ENCODE measurements around the gene RFX1.
"Not testable (repeated sequence)": the region's sequence is repeated elsewhere in the genome, so short reads cannot be mapped to it uniquely, and the experiment has no call there.

Gene RFX1

DNA sequence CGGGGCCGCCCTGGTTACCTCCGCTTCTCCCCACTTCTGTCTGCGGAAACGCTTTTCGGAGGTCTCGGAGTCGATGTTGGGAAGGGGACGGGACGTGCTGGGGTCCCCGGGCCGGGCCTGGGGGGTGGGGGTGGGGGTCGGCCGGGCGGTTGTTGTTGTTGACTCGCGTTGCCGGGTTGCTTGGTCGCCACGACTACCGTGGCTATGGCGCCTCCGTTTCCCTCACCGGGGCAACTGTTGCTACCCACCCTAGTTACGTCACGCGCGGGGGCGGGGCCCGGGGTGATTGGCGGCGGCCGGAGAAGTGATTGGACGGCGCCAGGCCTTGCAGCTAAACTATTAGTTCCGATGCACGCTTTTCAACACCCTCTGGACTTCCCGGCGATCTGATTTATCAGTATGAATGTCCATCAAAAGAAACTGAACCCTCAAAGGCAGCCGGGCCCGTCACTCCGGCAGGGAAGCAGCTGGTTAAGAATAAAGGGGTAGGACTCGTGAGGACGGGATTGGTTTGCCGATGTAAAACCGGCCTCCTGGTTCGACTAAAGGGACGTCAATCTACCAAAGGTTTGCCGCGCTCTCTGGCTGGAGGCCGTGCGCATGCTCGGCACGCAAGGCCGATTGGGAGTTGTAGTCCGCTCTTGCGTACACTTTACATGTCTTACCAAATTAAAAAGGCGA lies at the start of gene RFX1:
RFX1 (minus strand) TSS at position 236 of the 681 bp plus-strand sequence. CDS start 12,477 bp downstream, outside the sequence.
- DNase-seq = peak; percentile 100

DNA sequence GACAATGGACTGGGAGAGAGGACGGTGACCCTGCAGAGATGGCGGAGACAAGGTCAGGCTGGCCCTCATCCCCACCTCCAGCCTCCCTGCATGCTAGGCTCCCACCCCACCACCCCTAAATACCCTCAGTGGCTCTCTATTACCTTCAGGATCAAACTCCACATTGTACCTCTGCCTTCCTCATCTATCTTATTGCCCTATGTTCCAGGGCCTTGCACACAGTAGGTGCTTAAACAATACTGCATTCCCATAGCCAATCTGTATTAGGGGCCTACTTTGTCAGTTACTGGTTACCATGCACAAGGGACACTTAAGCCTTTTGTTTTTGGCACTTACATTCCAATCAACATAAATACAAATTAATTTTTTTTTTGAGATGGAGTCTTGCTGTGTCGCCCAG lies 49.3 kb upstream of the RFX1 start:
- no peak for DNase-seq

- no peak for DNase-seq
These were observed 48.6 kb upstream of the RFX1 start for GRCh38 chr19:14054721-14055120.

- no peak for DNase-seq
These were observed 48.0 kb upstream of the RFX1 start for GRCh38 chr19:14054099-14054498.

DNA sequence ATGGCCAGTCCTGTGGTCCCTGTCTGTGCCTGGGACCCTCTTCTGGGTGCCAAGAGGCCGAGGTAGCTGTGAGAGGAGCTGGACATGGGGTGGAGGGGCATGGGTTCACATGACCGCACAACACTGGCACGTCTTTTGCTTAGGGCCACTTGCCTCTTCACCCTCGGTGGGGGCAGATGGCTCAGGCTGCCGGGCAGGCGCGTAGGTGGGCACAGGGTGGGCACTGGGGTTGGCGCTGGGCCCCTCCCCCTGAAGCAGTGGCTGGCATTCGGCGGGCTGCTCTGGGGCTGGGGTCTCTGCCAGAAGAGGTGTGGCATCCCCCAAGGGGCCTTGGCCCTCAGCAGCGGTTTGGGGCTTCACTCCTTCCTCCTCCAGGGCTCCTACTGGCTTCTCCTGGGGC lies 47.4 kb upstream of the RFX1 start:
- DNase-seq = no peak

DNA sequence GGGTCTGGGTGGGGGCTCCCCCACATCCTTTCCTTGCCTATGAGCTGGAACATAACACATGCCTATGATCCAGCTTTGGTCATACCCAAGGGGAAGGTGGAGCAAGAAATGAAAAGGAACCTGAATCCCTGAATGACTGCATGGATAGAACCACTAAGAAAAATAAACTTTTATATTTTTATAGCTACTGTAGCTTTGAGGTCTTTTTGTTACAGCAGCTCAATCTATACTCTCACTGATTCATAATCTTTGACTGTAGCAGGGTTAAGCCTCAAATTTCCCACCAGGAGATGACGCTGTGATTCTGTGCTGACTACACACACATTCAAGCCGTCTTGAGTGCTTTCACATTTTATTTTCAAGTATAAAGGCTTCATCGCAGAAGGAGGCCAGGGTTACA lies 46.9 kb upstream of the RFX1 start:
- DNase-seq = no peak

DNA sequence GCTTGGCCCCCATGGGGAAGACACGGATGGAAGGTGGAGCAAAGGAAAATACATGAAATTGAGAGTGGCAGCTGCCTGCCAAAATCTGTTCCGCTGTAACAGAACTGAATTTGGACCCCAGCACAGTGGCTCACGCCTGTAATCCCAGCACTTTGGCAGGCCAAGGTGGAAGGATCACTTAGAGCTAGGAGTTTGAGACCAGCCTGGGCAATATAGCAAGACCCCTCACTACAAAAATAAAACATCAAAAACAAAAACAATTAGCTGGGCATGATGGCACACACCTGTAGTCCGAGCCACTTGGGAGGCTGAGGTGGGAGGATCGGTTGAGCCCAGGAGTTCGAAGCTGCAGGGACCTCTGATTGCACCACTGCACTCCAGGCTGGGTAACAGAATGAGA lies 46.4 kb upstream of the RFX1 start:
- no peak for DNase-seq

GRCh38 chr19:14051980-14052379 lies 45.9 kb upstream of the RFX1 start:
- no peak for DNase-seq

DNA sequence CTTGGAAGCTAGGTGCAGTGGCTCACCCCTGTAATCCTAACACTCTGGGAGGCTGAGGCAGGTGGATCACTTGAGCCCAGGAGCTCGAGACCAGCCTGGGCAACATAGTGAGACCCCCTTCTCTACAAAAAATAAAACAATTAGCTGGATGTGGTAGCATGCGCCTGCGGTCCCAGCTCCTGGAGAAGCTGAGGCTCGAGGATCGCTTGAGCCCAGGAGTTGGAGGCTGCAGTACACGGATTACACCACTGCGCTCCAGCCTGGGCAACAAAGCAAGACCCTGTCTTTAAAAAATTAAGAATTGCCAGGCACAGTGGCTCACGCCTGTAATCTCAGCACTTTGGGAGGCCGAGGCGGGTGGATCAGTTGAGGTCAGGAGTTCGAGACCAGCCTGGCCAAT lies 44.8 kb upstream of the RFX1 start:
- DNase-seq = not testable (repeated sequence)

DNA sequence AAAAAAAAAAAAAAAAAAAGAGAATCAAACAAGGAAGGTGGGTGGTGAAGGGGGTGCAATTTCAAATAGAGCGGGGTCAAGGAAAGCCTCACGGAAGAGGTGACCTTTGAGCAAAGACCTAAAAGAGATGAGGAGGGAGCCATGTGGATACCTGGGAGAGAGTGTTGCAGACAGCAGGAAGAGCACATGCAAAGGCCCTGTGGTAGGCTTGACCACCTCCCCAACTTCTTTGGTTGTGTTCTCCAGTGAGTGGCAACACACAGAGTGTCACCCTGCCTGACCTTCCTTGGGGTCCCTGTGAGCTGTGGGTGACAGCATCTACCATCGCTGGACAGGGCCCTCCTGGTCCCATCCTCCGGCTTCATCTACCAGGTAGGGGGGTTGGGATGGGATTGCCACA lies 44.4 kb upstream of the RFX1 start:
- no peak for DNase-seq

GRCh38 chr19:14048443-14049153 lies 42.5 kb upstream of the RFX1 start:
- DNase-seq = no peak

- DNase-seq = not testable (repeated sequence)
These were observed 41.7 kb upstream of the RFX1 start for GRCh38 chr19:14047866-14048265.

DNA sequence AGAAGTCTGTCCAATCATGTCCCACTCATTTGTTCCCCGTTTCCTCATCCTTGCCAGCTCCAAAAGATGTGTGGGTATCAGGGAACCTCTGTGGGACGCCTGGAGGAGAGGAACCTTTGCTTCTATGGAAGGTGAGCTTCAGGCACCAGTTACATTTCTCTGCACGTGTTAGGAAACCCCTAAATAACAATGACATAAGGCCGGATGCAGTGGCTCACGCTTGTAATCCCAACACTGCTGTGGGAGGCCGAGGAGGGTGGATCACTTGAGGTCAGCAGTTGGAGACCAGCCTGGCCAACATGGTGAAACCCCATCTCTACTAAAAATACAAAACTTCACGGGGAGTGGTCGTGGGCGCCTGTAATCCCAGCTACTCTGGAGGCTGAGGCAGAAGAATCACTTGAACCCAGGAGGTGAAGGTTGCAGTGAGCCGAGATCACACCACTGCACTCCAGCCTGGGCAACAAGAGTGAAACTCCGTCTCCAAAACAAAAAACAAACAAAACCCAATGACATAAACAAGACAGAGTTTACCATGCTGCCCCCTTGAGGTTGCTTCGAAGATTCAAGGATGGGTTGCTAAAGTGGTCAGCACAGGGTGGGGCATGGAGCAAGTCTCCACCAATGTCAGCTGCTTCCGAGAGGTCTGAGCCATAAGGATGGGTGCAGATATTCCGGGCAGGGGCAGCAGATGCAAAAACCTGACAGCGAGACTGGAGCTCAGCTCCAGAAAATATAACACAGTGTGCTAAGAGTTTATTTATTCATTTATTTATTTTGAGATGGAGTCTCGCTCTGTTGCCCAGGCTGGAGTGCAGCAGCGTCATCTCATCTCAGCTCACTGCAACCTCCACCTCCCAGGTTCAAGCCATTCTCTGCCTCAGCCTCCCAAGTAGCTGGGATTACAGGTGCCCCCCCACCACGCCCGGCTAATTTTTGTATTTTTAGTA lies 36.8 kb upstream of the RFX1 start:
- peak; percentile 41 for DNase-seq

GRCh38 chr19:14039181-14039580 lies 33.1 kb upstream of the RFX1 start:
- DNase-seq = no peak

GRCh38 chr19:14035706-14036105 lies 29.6 kb upstream of the RFX1 start:
- peak; percentile 45 for DNase-seq

- not testable (repeated sequence) for DNase-seq
These were observed 29.0 kb upstream of the RFX1 start for GRCh38 chr19:14035159-14035558.

DNA sequence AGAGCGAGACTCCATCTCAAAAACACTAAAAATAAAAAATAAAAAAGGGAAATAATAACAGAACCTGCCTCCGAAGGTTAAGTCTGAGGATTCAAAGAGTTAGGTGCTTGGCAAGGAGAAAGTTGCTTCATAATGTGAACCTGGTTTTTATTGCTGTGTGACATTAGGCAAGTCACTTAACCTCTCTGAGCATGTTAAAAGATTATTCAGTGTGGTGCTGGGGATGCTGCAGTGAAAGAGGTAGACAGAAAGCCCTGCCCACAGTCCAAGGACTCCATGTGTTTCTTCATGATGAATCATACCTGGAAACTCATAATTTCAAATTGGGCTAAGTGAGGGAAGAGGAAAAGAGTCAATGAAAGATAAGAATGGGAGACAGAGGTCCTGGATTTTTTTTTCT lies 27.8 kb upstream of the RFX1 start:
- DNase-seq = no peak

- peak; percentile 61 for DNase-seq
These were observed 25.8 kb upstream of the RFX1 start, which contains the start of gene IL27RA for GRCh38 chr19:14031719-14032480. TSS of gene IL27RA (plus strand) at chr19:14031762. CDS start at chr19:14031873, 111 bp downstream.

DNA sequence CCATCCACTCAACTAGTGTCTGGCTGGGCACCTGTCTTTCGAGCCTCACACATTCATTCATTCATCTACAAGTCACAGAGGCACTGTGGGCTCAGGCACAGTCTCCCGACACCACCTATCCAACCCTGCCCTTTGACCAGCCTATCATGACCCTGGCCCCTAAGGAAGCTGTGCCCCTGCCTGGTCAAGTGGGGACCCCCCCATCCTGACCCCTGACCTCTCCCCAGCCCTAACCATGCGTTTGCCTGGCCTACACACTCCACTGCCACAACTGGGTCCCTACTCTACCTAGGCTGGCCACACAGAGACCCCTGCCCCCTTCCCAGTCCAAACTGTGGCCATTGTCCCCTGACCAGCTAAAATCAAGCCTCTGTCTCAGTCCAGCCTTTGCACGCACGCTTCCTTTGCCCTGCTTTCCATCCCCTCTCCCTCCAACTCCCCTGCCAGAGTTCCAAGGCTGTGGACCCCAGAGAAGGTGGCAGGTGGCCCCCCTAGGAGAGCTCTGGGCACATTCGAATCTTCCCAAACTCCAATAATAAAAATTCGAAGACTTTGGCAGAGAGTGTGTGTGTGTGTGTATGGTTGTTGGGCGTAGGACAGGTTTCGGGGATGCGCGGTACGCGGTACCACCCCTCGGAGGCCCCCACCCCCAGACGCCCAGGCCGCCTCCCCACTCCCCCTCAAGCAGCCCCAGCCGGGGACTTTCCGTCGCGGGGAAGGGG lies 25.0 kb upstream of the RFX1 start:
- no peak for DNase-seq

DNA sequence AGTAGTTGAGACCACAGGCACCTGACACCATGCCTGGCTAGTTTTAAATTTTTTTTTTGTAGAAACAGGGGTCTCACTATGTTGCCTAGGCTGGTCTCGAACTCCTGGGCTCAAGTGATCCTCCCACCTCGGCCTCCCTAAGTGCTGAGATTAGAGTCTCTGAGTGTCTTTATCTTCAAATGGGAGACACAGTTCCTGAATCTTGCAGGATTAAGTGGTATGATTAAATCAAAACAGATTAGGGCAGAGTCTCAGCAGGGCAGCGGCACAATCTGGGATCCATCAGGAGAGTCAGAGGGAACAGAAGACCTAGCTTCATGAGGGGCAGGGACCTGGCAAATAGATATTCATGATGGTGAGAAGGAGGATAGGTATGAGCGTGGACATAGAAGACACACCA lies 22.8 kb upstream of the RFX1 start:
- DNase-seq = no peak

- DNase-seq = no peak
These were observed 21.8 kb upstream of the RFX1 start, which contains the start of gene RLN3 for GRCh38 chr19:14027856-14028450. TSS of gene RLN3 (plus strand) at chr19:14028148. CDS start at chr19:14028205, 57 bp downstream.
